OCI-LY3 (cell line): ENCODE results near the gene RNF44.

Experiments used
- CTCF ChIP-seq: fragments of 200-600, 300-600 bp; sonication (generic); IDR thresholded peaks from 2 replicates; pipeline ENCODE4 v1.5.1; 2014; ENCODE audit warnings: antibody characterized with exemption, low read length, low read depth
- EZH2phosphoT487 ChIP-seq: fragments of 200-600 bp; shearing (Covaris generic); IDR thresholded peaks from 2 replicates; pipeline ENCODE4 v1.6.1; 2018; ENCODE audit warnings: antibody characterized with exemption, mixed run types, low read depth

DNA sequence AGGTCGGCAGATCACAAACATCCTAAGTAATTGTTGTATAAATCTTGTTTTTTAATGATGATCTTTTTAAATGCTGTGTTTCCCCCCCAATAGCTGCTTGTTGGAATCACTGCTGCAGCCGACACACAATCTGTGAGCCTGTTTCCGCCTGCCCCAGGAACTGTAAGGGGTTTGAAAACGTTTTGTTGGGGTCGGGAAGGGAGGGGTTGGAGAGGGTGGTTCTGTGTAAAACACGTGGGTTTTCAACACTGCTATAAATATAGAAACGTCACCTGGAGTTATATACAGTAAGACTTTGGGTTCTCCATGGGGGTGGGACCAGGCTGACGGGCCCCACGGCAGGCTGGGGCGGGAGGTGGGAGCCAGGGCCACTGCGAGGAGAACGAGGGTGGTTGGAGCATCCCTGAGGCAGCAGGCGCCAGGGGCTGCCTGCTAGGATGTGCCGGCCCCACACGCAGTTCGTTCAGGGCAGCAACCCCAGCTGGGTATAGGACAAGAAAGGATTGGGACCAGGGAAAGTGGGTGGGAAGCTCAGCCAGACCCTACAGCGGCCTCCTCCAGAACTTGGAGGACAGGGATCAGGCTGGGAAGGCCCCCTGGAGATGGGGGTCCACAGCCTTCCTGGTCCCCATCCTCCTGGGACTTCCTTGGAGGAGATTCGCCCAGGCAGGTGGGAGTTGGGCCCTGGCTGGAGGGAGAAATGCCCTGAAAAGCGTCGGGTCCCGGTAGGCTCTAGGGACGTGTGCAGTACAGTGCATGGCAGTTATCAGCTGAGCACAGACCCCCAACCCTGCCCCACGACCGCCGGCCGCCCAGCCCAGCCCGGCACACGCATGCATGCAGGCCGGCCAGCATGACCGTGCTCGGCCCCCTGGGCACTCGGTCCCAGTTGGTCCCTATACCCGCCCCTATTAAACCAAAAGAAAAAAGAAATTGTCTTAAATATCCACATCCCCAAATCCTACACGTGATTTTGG, 9.7 kb downstream of the RNF44 start:
- TF ChIP-seq CTCF (no peak), EZH2phosphoT487 (no peak)
